ENCODE results near the gene IPO5. TPM values are rescaled to one million over a fixed set of nuclear protein-coding genes. Genes with fewer than 3 reads are reported as not detected.
"Not testable (repeated sequence)": the region's sequence is repeated elsewhere in the genome, so short reads cannot be mapped to it uniquely, and the experiment has no call there.

Gene IPO5
- total RNA-seq, 1 experiment from 2014 or later, result 247 TPM

GRCh38 chr13:97945792-97946419, 7.6 kb upstream of the IPO5 start:
- ChIA-PET POLR2A (no interaction called here), CTCF (no interaction called here)
- BruUV-seq (replicated peaks), result no TSS peak
- Mint-ChIP-seq H3K4me3 (ENCODE audit: unreplicated experiment) (no peak overlapping the region), H3K36me3 (ENCODE audit: insufficient read depth, unreplicated experiment) (peaks cover 6% of the 10 kb centered on the region), H3K27me3 (ENCODE audit: insufficient read depth, unreplicated experiment) (no peaks in the 10 kb centered on the region), H3K9me3 (ENCODE audit: unreplicated experiment) (peaks cover 11% of the 10 kb centered on the region), H3K4me1 (ENCODE audit: low read depth, unreplicated experiment) (no peaks in the 10 kb centered on the region), H3K27ac (ENCODE audit: unreplicated experiment) (no peak overlapping the region)
- Histone ChIP-seq H3K9me3 (peaks cover 4% of the 10 kb centered on the region; the same call in 1 of the 2 replicates), H3K4me1 (no peaks in the 10 kb centered on the region), H3K27me3 (replicated peaks; ENCODE audit: control insufficient read depth, insufficient read depth, low read length) (no peaks in the 10 kb centered on the region), H3K4me3 (ENCODE audit: low read depth, low read length) (no peak overlapping the region), H3K36me3 (ENCODE audit: control insufficient read depth, insufficient read depth, low read length) (no peaks in the 10 kb centered on the region)
- intact Hi-C loops (cut with micrococcal nuclease; ENCODE audit: unreplicated experiment), result no loop called here
- TF ChIP-seq CTCF (IDR thresholded peaks at IDR 0.05; ENCODE audit: insufficient read depth in 1 of 2, low read depth in 1 of 2, low read length in 1 of 2, severe bottlenecking in 1 of 2, unreplicated experiment in 1 of 2), result no peak
- DNase-seq, result no peak

- no peaks in the 10 kb centered on the region for H3K27me3 Mint-ChIP-seq (ENCODE audit: insufficient read depth, unreplicated experiment)
- no TSS peak for BruUV-seq (replicated peaks)
- no peak for TF ChIP-seq CTCF (IDR thresholded peaks at IDR 0.05; ENCODE audit: insufficient read depth in 1 of 2, low read depth in 1 of 2, low read length in 1 of 2, severe bottlenecking in 1 of 2, unreplicated experiment in 1 of 2)
- H3K27ac Mint-ChIP-seq (ENCODE audit: unreplicated experiment), result no peak overlapping the region
- POLR2A ChIA-PET, result no interaction called here
- Histone ChIP-seq H3K9me3 (peaks cover 4% of the 10 kb centered on the region; the same call in 1 of the 2 replicates), H3K4me3 (ENCODE audit: low read depth, low read length) (no peak overlapping the region), H3K4me1 (no peaks in the 10 kb centered on the region), H3K36me3 (ENCODE audit: control insufficient read depth, insufficient read depth, low read length) (no peaks in the 10 kb centered on the region), H3K27me3 (replicated peaks; ENCODE audit: control insufficient read depth, insufficient read depth, low read length) (no peaks in the 10 kb centered on the region)
- peaks cover 11% of the 10 kb centered on the region for H3K9me3 Mint-ChIP-seq (ENCODE audit: unreplicated experiment)
- no peak overlapping the region for H3K4me3 Mint-ChIP-seq (ENCODE audit: unreplicated experiment)
- intact Hi-C loops (cut with micrococcal nuclease; ENCODE audit: unreplicated experiment), result no loop called here
- peaks cover 6% of the 10 kb centered on the region for H3K36me3 Mint-ChIP-seq (ENCODE audit: insufficient read depth, unreplicated experiment)
- H3K4me1 Mint-ChIP-seq (ENCODE audit: low read depth, unreplicated experiment), result no peaks in the 10 kb centered on the region
- DNase-seq, result no peak
- CTCF ChIA-PET, result no interaction called here
These were observed 6.4 kb upstream of the IPO5 start for GRCh38 chr13:97946951-97947588.

DNA sequence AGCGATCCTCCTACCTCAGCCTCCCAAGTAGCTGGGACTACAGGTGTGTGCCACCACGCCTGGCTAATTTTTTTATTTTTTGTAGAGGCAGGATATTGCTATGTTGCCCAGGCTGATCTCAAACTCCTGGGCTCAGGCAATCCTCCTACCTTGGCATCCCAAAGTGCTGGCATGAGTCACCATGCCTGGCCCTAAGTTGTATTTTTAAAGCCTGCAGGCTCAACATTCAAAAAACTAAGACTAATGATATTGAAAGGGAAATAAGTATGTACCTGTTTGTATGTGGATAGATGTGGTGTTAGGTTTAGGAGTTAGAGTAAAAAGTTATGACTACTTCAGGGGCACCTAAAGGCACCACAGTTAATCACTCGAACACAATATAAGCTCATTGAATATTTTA, 5.4 kb upstream of the IPO5 start:
- no TSS peak for BruUV-seq (replicated peaks)
- ChIA-PET POLR2A (no interaction called here), CTCF (interaction anchor here (0.6 kb wide), 2 partner anchors 92 to 1492 kb away, joined by 5 to 6 read pairs; no protein-coding TSS in a partner anchor)
- Mint-ChIP-seq H3K9me3 (ENCODE audit: unreplicated experiment) (peaks cover 11% of the 10 kb centered on the region), H3K27me3 (ENCODE audit: insufficient read depth, unreplicated experiment) (no peaks in the 10 kb centered on the region), H3K36me3 (ENCODE audit: insufficient read depth, unreplicated experiment) (peaks cover 6% of the 10 kb centered on the region), H3K4me1 (ENCODE audit: low read depth, unreplicated experiment) (no peaks in the 10 kb centered on the region), H3K4me3 (ENCODE audit: unreplicated experiment) (no peak overlapping the region), H3K27ac (ENCODE audit: unreplicated experiment) (no peak overlapping the region)
- Histone ChIP-seq H3K4me3 (ENCODE audit: low read depth, low read length) (no peak overlapping the region), H3K9me3 (peaks cover 4% of the 10 kb centered on the region; the same call in 1 of the 2 replicates), H3K36me3 (ENCODE audit: control insufficient read depth, insufficient read depth, low read length) (no peaks in the 10 kb centered on the region), H3K4me1 (no peaks in the 10 kb centered on the region), H3K27me3 (replicated peaks; ENCODE audit: control insufficient read depth, insufficient read depth, low read length) (no peaks in the 10 kb centered on the region)
- intact Hi-C loops (cut with micrococcal nuclease; ENCODE audit: unreplicated experiment), result no loop called here
- TF ChIP-seq CTCF (IDR thresholded peaks at IDR 0.05; ENCODE audit: insufficient read depth in 1 of 2, low read depth in 1 of 2, low read length in 1 of 2, severe bottlenecking in 1 of 2, unreplicated experiment in 1 of 2), result no peak
- no peak for DNase-seq

GRCh38 chr13:97949316-97949715, 4.2 kb upstream of the IPO5 start:
- H3K9me3 Mint-ChIP-seq (ENCODE audit: unreplicated experiment), result peaks cover 11% of the 10 kb centered on the region
- H3K36me3 ChIP-seq (ENCODE audit: control insufficient read depth, insufficient read depth, low read length); intact Hi-C loops (cut with micrococcal nuclease; ENCODE audit: unreplicated experiment); H3K27me3 ChIP-seq (replicated peaks; ENCODE audit: control insufficient read depth, insufficient read depth, low read length); H3K4me1 Mint-ChIP-seq (ENCODE audit: low read depth, unreplicated experiment); CTCF ChIA-PET; BruUV-seq (replicated peaks); H3K4me3 Mint-ChIP-seq (ENCODE audit: unreplicated experiment); DNase-seq; H3K4me1 ChIP-seq; H3K9me3 ChIP-seq; H3K4me3 ChIP-seq (ENCODE audit: low read depth, low read length); H3K27ac Mint-ChIP-seq (ENCODE audit: unreplicated experiment); H3K27me3 Mint-ChIP-seq (ENCODE audit: insufficient read depth, unreplicated experiment); POLR2A ChIA-PET; H3K36me3 Mint-ChIP-seq (ENCODE audit: insufficient read depth, unreplicated experiment): not testable (repeated sequence)

All from Caco-2 (cell line).